Peyer's patch (tissue), 4 donors: ENCODE results near the gene USP22. TPM values are rescaled to one million over a fixed set of nuclear protein-coding genes. Genes with fewer than 3 reads are reported as not detected.

Experiments used
- DNase-seq, 3 donors: peaks; one replicate each; pipeline ENCODE4 v3.0.0-alpha.2; 2017 to 2019
- H3K27ac ChIP-seq, 4 donors: fragments of 200-600 bp; sonication (generic); one replicate each; pipeline ENCODE4 v1.5.1; 2016 to 2019
- H3K27me3 ChIP-seq, 2 donors: fragments of 200-600 bp; sonication (generic); one replicate each; pipeline ENCODE4 v1.5.1; 2019
- H3K36me3 ChIP-seq, 3 donors: fragments of 200-600 bp; sonication (generic); one replicate each; pipeline ENCODE4 v1.5.1; 2016 to 2019
- H3K4me1 ChIP-seq, 4 donors: fragments of 200-600 bp; sonication (generic); one replicate each; pipeline ENCODE4 v1.5.1; 2016 to 2019
- H3K4me3 ChIP-seq, 4 donors: fragments of 200-600 bp; sonication (generic); 1 replicate in 3 of 4; 2 replicates in 1 of 4; pipeline ENCODE4 v1.5.1; 2016 to 2019; ENCODE audit warnings: mild to moderate bottlenecking in 1 of 4
- H3K9me3 ChIP-seq, 4 donors: fragments of 200-600 bp; sonication (generic); one replicate each; pipeline ENCODE4 v1.5.1; 2016 to 2019; ENCODE audit warnings: mild to moderate bottlenecking in 1 of 4
- POLR2A ChIP-seq, 2 donors: fragments of 450-650 bp; IDR thresholded peaks; one replicate each; pipeline ENCODE4 v1.5.1; 2017; ENCODE audit warnings: antibody characterized with exemption in 2 of 2, mild to moderate bottlenecking in 2 of 2, moderate library complexity in 2 of 2
- small RNA-seq, 2 donors: library from RNA; depleted of rRNA; stranded (forward); fragments of <200 nt; gene quantifications; one replicate each; pipeline ENCODE3, GENCODE V24; 2016
- total RNA-seq, 4 donors: library from RNA; depleted of rRNA; stranded (reverse); fragments of >200 nt; gene quantifications; one replicate each; pipeline ENCODE4 v1.1.0, GENCODE V29; 2016
- TF ChIP-seq, protein P1 (sequence below), 6 experiments: fragments of 450-650 bp in 4 of 6; fragments of 200-600 bp in 2 of 6; sonication (generic) in 1 of 6; IDR thresholded peaks; one replicate each; pipeline ENCODE4 v1.5.1; 2017 to 2019; ENCODE audit warnings: antibody characterized with exemption in 6 of 6, mild to moderate bottlenecking in 3 of 6, moderate library complexity in 1 of 6

Gene USP22
- total RNA-seq, 4 donors from 2014 or later: 125 to 229 (median 146) TPM

DNA sequence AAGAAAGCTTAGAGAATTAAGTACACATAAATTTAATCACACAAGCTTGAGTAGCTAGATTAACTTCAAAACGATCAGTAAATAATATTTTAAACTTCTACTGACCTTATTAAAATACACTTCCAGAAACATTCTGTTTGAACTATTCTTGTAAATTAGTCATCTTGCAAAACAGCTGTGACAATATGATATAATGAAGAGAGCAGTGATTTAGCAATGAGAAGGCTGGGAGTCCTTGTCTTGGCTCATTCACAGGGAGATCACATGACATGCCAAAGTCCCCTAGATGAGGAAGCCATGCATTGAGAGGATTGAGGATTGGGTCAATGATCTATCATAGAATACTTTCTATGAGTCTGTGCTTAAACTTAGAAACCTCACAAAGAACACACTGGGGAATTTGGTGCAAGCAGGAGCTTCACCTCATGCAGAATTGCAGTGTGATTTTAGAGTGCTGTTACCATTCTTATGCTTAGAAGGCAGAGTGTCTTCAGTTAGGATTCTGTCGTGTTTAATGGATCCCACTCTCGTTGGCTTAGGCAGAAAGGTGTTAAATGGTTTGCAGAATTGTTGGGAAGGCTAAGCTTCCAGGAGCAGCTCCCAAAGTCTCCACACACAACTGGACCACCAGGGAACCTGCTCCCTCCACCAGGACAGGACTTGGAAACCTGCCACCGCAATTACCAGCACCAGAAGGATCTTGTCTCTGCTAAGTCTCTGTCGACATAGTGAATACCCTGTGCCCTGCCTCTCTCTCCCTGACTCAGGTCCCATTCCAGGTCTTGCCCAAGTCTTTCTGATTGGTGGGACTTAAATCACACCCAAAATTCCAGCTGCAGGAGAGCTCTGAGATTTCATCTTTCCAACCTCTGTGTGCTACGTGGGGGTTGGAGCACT is 87.1 kb downstream of the USP22 start:
- Histone ChIP-seq H3K27me3 (no peaks in the 10 kb centered on the region), H3K36me3 (no peaks in the 10 kb centered on the region), H3K9me3 (no peaks in the 10 kb centered on the region), H3K4me3 (no peak overlapping the region), H3K4me1 (no peaks in the 10 kb centered on the region), H3K27ac (no peak overlapping the region)
- TF ChIP-seq, protein P1, sequence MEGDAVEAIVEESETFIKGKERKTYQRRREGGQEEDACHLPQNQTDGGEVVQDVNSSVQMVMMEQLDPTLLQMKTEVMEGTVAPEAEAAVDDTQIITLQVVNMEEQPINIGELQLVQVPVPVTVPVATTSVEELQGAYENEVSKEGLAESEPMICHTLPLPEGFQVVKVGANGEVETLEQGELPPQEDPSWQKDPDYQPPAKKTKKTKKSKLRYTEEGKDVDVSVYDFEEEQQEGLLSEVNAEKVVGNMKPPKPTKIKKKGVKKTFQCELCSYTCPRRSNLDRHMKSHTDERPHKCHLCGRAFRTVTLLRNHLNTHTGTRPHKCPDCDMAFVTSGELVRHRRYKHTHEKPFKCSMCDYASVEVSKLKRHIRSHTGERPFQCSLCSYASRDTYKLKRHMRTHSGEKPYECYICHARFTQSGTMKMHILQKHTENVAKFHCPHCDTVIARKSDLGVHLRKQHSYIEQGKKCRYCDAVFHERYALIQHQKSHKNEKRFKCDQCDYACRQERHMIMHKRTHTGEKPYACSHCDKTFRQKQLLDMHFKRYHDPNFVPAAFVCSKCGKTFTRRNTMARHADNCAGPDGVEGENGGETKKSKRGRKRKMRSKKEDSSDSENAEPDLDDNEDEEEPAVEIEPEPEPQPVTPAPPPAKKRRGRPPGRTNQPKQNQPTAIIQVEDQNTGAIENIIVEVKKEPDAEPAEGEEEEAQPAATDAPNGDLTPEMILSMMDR (IDR thresholded peaks at IDR 0.05): no peak
- TF ChIP-seq POLR2A (IDR thresholded peaks at IDR 0.05): no peak
- DNase-seq: no peak

DNA sequence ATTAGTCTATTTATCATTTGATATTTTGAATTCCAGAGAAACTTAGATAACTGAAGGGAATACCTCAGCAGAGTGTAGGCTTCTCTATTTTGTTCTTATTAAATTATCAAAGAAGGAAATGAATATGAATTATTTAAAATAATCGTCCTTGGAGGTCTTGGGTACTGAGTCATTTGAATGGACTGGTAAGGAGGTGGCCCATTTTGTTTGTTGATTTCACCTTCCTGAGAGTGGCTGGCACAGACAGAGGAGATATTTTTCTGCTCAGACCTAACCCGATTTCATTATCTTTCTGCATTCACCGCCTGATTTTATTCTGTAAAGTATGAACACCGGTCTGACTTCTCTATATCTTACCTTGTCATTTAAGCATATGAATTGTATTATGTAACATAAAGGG is 88.0 kb downstream of the USP22 start:
- Histone ChIP-seq H3K36me3 (no peaks in the 10 kb centered on the region), H3K4me1 (no peaks in the 10 kb centered on the region), H3K27me3 (no peaks in the 10 kb centered on the region), H3K27ac (no peak overlapping the region), H3K4me3 (no peak overlapping the region), H3K9me3 (no peaks in the 10 kb centered on the region)
- DNase-seq: no peak
- TF ChIP-seq, protein P1 (IDR thresholded peaks at IDR 0.05): no peak
- no peak for TF ChIP-seq POLR2A (IDR thresholded peaks at IDR 0.05)

DNA sequence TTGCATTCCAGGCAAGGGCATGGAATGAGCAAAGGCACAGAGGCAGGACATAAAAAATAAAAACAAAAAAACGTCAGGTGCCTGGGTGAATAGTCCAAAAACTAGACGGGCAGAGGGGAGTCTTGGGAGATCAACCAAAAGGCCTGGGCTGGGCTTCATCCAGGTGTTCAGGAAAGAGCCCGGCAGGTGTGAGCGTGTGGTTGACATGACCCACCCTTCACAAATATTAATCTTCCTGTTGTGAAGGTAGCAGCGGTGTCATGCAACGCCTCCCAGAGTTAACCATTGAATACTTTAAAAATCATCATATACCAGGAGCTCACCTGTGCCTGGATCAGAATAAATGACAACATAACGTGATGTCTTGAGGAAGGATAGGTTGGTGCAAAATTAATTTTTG is 90.6 kb downstream of the USP22 start:
- DNase-seq: no peak
- Histone ChIP-seq H3K27me3 (no peaks in the 10 kb centered on the region), H3K4me1 (no peaks in the 10 kb centered on the region), H3K9me3 (no peaks in the 10 kb centered on the region), H3K27ac (no peak overlapping the region), H3K4me3 (no peak overlapping the region), H3K36me3 (no peaks in the 10 kb centered on the region)
- TF ChIP-seq, protein P1 (IDR thresholded peaks at IDR 0.05): no peak
- no peak for TF ChIP-seq POLR2A (IDR thresholded peaks at IDR 0.05)

Small RNA genes within 50 kb of the gene (small RNA-seq; reads per million reads assigned to genes)
- 0 reads per million in 2 donors for gene AC087393.1

Other genes with a start within 250 kb of the USP22 start
- gene DHRS7B, start 84.0 kb upstream of the USP22 start, total RNA-seq: 10 to 100 TPM; 20.6 to 41.2 (median 26.2) TPM
- 10 to 100 TPM; 19.3 to 26.0 (median 22.5) TPM for gene TMEM11, start 171.2 kb upstream of the USP22 start, total RNA-seq
- 10 to 100 TPM in 2 of 4 donors, 1 to 10 TPM in 2; 5.0 to 11.4 (median 10.1) TPM for gene NATD1, start 210.4 kb upstream of the USP22 start, total RNA-seq
- 100 to 1,000 TPM in 2 of 4 donors, 10 to 100 TPM in 2; 54.5 to 133 (median 102) TPM for gene MAP2K3, start 241.7 kb upstream of the USP22 start, total RNA-seq